Endothelial cell of umbilical vein (primary cell): ENCODE data around the gene OR1N2. TPM values are rescaled to one million over a fixed set of nuclear protein-coding genes. Genes with fewer than 3 reads are reported as not detected.
"Not testable (repeated sequence)": the region's sequence is repeated elsewhere in the genome, so short reads cannot be mapped to it uniquely, and the experiment has no call there.

Source experiments
- BruUV-seq: library from RNA; stranded (reverse); fragments of 400-500 nt; replicated peaks from 2 replicates; lab custom pipeline; 2021; lab: Mats Ljungman, UMichigan
- CTCF ChIA-PET: fragments of 300-600, 350-600 bp; sonication (Branson Sonifier 250); formaldehyde crosslinking; loops from one replicate; lab custom pipeline; 2021; ENCODE audit warnings: antibody characterized with exemption, inconsistent platforms; lab: Charles Lee
- POLR2A ChIA-PET: fragments of 300-600, 350-600 bp; sonication (Branson Sonifier 250); formaldehyde crosslinking; loops from one replicate; lab custom pipeline; 2021; ENCODE audit warnings: antibody characterized with exemption, inconsistent platforms; lab: Charles Lee
- DNase-seq: peaks from one replicate; pipeline ENCODE4 v3.0.0-alpha.2; 2011; ENCODE audit warnings: low read depth, low spot score
- FAIRE-seq: peaks from 2 replicates; lab custom pipeline; 2011; peaks lifted over from hg19 to GRCh38; lab: Jason Lieb, UNC
- H2AFZ ChIP-seq: 2 replicates; pipeline ENCODE4 v1.6.0; 2012; ENCODE audit warnings: low read depth, low read length, control low read depth, inconsistent platforms
- H3K27ac ChIP-seq: 2 replicates; pipeline ENCODE4 v1.5.1; 2011; ENCODE audit warnings: low read depth, mild to moderate bottlenecking, control low read depth, low read length, moderate library complexity; ENCODE audit not compliant: insufficient read depth
- H3K27me3 ChIP-seq, 2 experiments: 2 replicates each; pipeline versions ENCODE4 v1.6.0 to v1.6.1; 2011; ENCODE audit warnings: low read length in 2 of 2, mixed read lengths in 1 of 2; ENCODE audit not compliant: control insufficient read depth in 2 of 2, insufficient read depth in 2 of 2
- H3K36me3 ChIP-seq, 2 experiments: 2 replicates in 1 of 2; 3 replicates in 1 of 2; pipeline ENCODE4 v1.5.1; 2011; ENCODE audit warnings: low read length in 2 of 2, mild to moderate bottlenecking in 1 of 2, moderate library complexity in 1 of 2; ENCODE audit not compliant: control insufficient read depth in 2 of 2, insufficient read depth in 2 of 2; ENCODE audit errors: extremely low read depth in 1 of 2
- H3K4me1 ChIP-seq: 3 replicates; pipeline ENCODE4 v1.5.1; 2011; ENCODE audit warnings: mild to moderate bottlenecking, low read length; ENCODE audit not compliant: control insufficient read depth, insufficient read depth; ENCODE audit errors: extremely low read depth
- H3K4me2 ChIP-seq: 2 replicates; pipeline ENCODE4 v1.6.1; 2011; ENCODE audit warnings: low read length, control low read depth, mixed read lengths; ENCODE audit not compliant: insufficient read depth
- H3K4me3 ChIP-seq, 3 experiments: fragments of 200-600 bp in 1 of 3; sonication (generic), shearing (Covaris generic) in 1 of 3; replicated peaks in 1 of 3; 2 replicates each; pipeline ENCODE4 v1.5.1; 2011 to 2016; ENCODE audit warnings: control low read depth in 3 of 3, low read length in 3 of 3, mild to moderate bottlenecking in 2 of 3, inconsistent platforms in 1 of 3, low read depth in 1 of 3, moderate library complexity in 1 of 3; ENCODE audit not compliant: insufficient read depth in 1 of 3
- H3K79me2 ChIP-seq: 2 replicates; pipeline ENCODE4 v1.6.0; 2012; ENCODE audit warnings: low read length, inconsistent platforms; ENCODE audit not compliant: control insufficient read depth, insufficient read depth
- H3K9ac ChIP-seq: replicated peaks from 2 replicates; pipeline ENCODE3; 2011; ENCODE audit warnings: low read length, control low read depth; ENCODE audit not compliant: insufficient read depth; ENCODE audit errors: extremely low read depth
- H3K9me1 ChIP-seq: replicated peaks from 3 replicates; pipeline ENCODE4 v1.6.0; 2011; ENCODE audit warnings: mild to moderate bottlenecking, low read length; ENCODE audit not compliant: control insufficient read depth, insufficient read depth; ENCODE audit errors: extremely low read depth
- H3K9me3 ChIP-seq: replicated peaks from 2 replicates; pipeline ENCODE4 v1.5.1; 2012; ENCODE audit warnings: low read length, inconsistent platforms; ENCODE audit not compliant: control insufficient read depth, insufficient read depth
- H4K20me1 ChIP-seq: replicated peaks from 2 replicates; pipeline ENCODE3; 2011; ENCODE audit warnings: mild to moderate bottlenecking, low read length; ENCODE audit not compliant: control insufficient read depth, insufficient read depth; ENCODE audit errors: extremely low read depth
- EZH2 ChIP-seq: IDR thresholded peaks from 2 replicates; pipeline ENCODE4 v1.6.1; 2012; ENCODE audit warnings: borderline replicate concordance, low read depth, mild to moderate bottlenecking, moderate library complexity, low read length, inconsistent platforms; ENCODE audit not compliant: severe bottlenecking
- FOS ChIP-seq: IDR thresholded peaks from 2 replicates; pipeline ENCODE4 v1.6.1; 2011; ENCODE audit warnings: mild to moderate bottlenecking, low read length, moderate library complexity, borderline replicate concordance; ENCODE audit not compliant: insufficient read depth
- GATA2 ChIP-seq: IDR thresholded peaks from 2 replicates; pipeline ENCODE4 v1.7.0; 2011; ENCODE audit warnings: low read depth, mild to moderate bottlenecking, moderate library complexity, mixed read lengths, low read length; ENCODE audit not compliant: insufficient read length, insufficient read depth
- JUN ChIP-seq: IDR thresholded peaks from 2 replicates; pipeline ENCODE4 v1.6.1; 2011; ENCODE audit warnings: borderline replicate concordance, low read depth; ENCODE audit not compliant: insufficient read length, insufficient read depth
- MYC ChIP-seq: IDR thresholded peaks from one replicate; pipeline ENCODE4 v1.6.1; 2011; ENCODE audit warnings: mild to moderate bottlenecking, low read depth, low read length
- POLR2A ChIP-seq: IDR thresholded peaks from 2 replicates; pipeline ENCODE4 v1.6.1; 2012; ENCODE audit warnings: low read depth, mild to moderate bottlenecking, control low read depth, low read length
- dilution Hi-C: fragments of 300-500 bp; cut with MboI; formaldehyde crosslinking; loops from one replicate; pipeline ENCODE4 v1.15.0; 2019; ENCODE audit warnings: low sequenced_read_pairs; ENCODE audit not compliant: extremely low pct_ligation_motif_present
- intact Hi-C: fragments of 100-400 bp; cut with micrococcal nuclease; formaldehyde crosslinking; loops from one replicate; pipeline ENCODE4 v1.10.0; 2022
- polyA plus RNA-seq, 4 experiments: library from polyadenylated mRNA; depleted of rRNA in 3 of 4; stranded (reverse) in 3 of 4; unstranded in 1 of 4; fragments of >200 nt; gene quantifications; 2 replicates each; pipeline versions ENCODE4 v1.2.1 to v1.2.3, GENCODE V29; 2011 to 2012; ENCODE audit warnings: missing spikeins in 1 of 4
- total RNA-seq: library from RNA; stranded (reverse); gene quantifications from 2 replicates; pipeline ENCODE4 v1.2.3, GENCODE V29; 2021
- TF ChIP-seq, protein P1 (sequence below), 2 donors: IDR thresholded peaks; 1 replicate in 1 of 2; 2 replicates in 1 of 2; pipeline ENCODE4 v1.5.1; 2011; ENCODE audit warnings: low read length in 2 of 2, mild to moderate bottlenecking in 2 of 2, moderate library complexity in 2 of 2, control low read depth in 1 of 2, inconsistent platforms in 1 of 2, low read depth in 1 of 2; ENCODE audit not compliant: insufficient read depth in 1 of 2; ENCODE audit errors: extremely low read depth in 1 of 2
- TF ChIP-seq, protein P2 (sequence below): IDR thresholded peaks from 2 replicates; pipeline ENCODE4 v1.6.1; 2011; ENCODE audit not compliant: insufficient read depth, insufficient read length

Gene OR1N2
- total and polyA plus RNA-seq, 2 donors (not counting 3 experiments of a cell fraction or from before 2014, with no cell fraction given) = not detected

- H4K20me1 ChIP-seq, H3K9ac ChIP-seq, H3K36me3 ChIP-seq, DNase-seq, H3K4me3 ChIP-seq, H3K4me1 ChIP-seq, H3K4me2 ChIP-seq, intact Hi-C loops, dilution Hi-C loops, FAIRE-seq, H3K79me2 ChIP-seq, H3K9me3 ChIP-seq, H2AFZ ChIP-seq, H3K27ac ChIP-seq, POLR2A ChIA-PET, BruUV-seq, H3K9me1 ChIP-seq, H3K27me3 ChIP-seq: not testable (repeated sequence)
- CTCF ChIA-PET = interaction anchor here (1.3 kb wide), 2 partner anchors 10 to 32 kb away, joined by 3 to 4 read pairs; no protein-coding TSS in a partner anchor
Measured at GRCh38 chr9:122531157-122531556, 21.8 kb upstream of the OR1N2 start.

- Histone ChIP-seq H4K20me1 (no peaks in the 10 kb centered on the region), H3K36me3 (no peaks in the 10 kb centered on the region), H3K4me1 (no peaks in the 10 kb centered on the region), H3K27ac (no peak overlapping the region), H3K4me3 (no peak overlapping the region), H2AFZ (no peak overlapping the region), H3K4me2 (no peak overlapping the region), H3K27me3 (no peaks in the 10 kb centered on the region), H3K79me2 (no peaks in the 10 kb centered on the region), H3K9me3 (no peaks in the 10 kb centered on the region), H3K9me1 (no peaks in the 10 kb centered on the region), H3K9ac (no peak overlapping the region)
- intact Hi-C loops = no loop called here
- ChIA-PET CTCF (no interaction called here), POLR2A (no interaction called here)
- TF ChIP-seq JUN = no peak
- no peak for TF ChIP-seq EZH2
- TF ChIP-seq FOS = no peak
- TF ChIP-seq, protein P1, sequence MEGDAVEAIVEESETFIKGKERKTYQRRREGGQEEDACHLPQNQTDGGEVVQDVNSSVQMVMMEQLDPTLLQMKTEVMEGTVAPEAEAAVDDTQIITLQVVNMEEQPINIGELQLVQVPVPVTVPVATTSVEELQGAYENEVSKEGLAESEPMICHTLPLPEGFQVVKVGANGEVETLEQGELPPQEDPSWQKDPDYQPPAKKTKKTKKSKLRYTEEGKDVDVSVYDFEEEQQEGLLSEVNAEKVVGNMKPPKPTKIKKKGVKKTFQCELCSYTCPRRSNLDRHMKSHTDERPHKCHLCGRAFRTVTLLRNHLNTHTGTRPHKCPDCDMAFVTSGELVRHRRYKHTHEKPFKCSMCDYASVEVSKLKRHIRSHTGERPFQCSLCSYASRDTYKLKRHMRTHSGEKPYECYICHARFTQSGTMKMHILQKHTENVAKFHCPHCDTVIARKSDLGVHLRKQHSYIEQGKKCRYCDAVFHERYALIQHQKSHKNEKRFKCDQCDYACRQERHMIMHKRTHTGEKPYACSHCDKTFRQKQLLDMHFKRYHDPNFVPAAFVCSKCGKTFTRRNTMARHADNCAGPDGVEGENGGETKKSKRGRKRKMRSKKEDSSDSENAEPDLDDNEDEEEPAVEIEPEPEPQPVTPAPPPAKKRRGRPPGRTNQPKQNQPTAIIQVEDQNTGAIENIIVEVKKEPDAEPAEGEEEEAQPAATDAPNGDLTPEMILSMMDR (IDR thresholded peaks at IDR 0.05; ENCODE audit: extremely low read depth in 1 of 2, insufficient read depth in 1 of 2, low read depth in 1 of 2, low read length in 2 of 2) = no peak
- TF ChIP-seq, protein P2, sequence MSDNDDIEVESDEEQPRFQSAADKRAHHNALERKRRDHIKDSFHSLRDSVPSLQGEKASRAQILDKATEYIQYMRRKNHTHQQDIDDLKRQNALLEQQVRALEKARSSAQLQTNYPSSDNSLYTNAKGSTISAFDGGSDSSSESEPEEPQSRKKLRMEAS = no peak
- no peak for TF ChIP-seq POLR2A
- no peak for TF ChIP-seq GATA2
- TF ChIP-seq MYC = no peak
- dilution Hi-C loops = no loop called here
- FAIRE-seq (no peak), DNase-seq (no peak)
- no TSS peak for BruUV-seq
Measured at GRCh38 chr9:122536134-122536533, 16.8 kb upstream of the OR1N2 start.

DNA sequence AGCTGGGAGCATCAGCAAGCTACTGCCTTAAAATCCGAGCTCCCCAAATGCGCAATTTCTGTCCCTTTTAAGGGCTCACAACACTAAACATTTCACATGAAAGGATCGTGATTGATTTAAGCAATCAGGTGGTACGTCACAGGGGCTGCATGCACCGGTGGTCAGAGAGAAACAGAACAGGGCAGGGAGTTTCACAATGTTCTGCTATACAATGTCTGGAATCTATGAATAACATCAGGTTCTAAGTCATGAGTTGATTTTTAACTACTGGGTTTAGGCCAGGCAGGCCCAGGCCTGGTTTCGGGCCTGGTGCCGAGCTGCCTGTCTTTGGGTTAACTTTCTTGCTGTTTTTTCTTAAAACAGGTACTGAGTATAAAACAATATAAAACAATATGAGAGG is 15.8 kb upstream of the OR1N2 start:
- intact Hi-C loops = not testable (repeated sequence)

More for the DNA sequence above, 15.8 kb upstream of the OR1N2 start:
- POLR2A ChIA-PET, BruUV-seq, H3K9me1 ChIP-seq, H3K36me3 ChIP-seq, H3K79me2 ChIP-seq, H3K4me3 ChIP-seq, H3K9ac ChIP-seq, H3K27ac ChIP-seq, H3K27me3 ChIP-seq, H3K4me2 ChIP-seq, DNase-seq, H3K4me1 ChIP-seq, H4K20me1 ChIP-seq, dilution Hi-C loops, FAIRE-seq, H2AFZ ChIP-seq, H3K9me3 ChIP-seq: not testable (repeated sequence)
- CTCF ChIA-PET = interaction anchor here (0.6 kb wide), 1 partner anchor 36 kb away, joined by 3 read pairs; no protein-coding TSS in a partner anchor
